Measurements from ENCODE around the gene TFEB.

DNA sequence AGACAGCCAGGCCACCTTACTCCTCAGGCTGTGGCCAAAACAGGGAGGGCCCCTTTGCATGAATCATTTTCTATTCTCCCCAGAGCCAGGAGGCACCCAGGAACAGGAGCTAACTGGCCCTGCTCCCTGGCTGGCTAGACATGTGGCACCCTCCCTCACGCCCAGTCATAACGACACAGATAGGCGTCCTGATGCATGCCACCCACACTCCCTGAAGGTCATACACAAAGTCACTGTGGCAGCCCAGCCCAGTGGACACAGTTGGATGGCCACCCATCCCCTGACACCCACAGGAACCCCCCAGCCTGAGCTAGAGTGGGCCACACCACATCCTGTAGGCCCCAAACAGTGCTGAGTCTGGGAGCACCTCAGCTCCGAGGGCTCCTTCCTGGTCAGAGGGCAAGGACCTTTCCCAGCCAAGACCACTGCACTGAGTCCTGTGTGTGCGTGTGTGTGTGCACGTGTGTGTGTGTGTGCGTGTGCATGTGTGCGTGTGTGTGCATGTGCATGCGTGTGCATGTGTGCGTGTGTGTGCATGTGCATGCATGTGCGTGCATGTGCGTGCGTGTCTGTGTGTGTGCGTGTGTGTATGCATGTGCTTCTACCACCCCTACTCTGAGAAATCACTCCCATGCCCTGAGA is 21.6 kb downstream of the TFEB start:
- TF ChIP-seq POLR2AphosphoS5 (IDR thresholded peaks at IDR 0.05; ENCODE audit: low read depth), result no peak
- TF ChIP-seq, protein P1, sequence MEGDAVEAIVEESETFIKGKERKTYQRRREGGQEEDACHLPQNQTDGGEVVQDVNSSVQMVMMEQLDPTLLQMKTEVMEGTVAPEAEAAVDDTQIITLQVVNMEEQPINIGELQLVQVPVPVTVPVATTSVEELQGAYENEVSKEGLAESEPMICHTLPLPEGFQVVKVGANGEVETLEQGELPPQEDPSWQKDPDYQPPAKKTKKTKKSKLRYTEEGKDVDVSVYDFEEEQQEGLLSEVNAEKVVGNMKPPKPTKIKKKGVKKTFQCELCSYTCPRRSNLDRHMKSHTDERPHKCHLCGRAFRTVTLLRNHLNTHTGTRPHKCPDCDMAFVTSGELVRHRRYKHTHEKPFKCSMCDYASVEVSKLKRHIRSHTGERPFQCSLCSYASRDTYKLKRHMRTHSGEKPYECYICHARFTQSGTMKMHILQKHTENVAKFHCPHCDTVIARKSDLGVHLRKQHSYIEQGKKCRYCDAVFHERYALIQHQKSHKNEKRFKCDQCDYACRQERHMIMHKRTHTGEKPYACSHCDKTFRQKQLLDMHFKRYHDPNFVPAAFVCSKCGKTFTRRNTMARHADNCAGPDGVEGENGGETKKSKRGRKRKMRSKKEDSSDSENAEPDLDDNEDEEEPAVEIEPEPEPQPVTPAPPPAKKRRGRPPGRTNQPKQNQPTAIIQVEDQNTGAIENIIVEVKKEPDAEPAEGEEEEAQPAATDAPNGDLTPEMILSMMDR (IDR thresholded peaks at IDR 0.05; ENCODE audit: insufficient read depth, low read length), result no peak
- TF ChIP-seq, protein P2, sequence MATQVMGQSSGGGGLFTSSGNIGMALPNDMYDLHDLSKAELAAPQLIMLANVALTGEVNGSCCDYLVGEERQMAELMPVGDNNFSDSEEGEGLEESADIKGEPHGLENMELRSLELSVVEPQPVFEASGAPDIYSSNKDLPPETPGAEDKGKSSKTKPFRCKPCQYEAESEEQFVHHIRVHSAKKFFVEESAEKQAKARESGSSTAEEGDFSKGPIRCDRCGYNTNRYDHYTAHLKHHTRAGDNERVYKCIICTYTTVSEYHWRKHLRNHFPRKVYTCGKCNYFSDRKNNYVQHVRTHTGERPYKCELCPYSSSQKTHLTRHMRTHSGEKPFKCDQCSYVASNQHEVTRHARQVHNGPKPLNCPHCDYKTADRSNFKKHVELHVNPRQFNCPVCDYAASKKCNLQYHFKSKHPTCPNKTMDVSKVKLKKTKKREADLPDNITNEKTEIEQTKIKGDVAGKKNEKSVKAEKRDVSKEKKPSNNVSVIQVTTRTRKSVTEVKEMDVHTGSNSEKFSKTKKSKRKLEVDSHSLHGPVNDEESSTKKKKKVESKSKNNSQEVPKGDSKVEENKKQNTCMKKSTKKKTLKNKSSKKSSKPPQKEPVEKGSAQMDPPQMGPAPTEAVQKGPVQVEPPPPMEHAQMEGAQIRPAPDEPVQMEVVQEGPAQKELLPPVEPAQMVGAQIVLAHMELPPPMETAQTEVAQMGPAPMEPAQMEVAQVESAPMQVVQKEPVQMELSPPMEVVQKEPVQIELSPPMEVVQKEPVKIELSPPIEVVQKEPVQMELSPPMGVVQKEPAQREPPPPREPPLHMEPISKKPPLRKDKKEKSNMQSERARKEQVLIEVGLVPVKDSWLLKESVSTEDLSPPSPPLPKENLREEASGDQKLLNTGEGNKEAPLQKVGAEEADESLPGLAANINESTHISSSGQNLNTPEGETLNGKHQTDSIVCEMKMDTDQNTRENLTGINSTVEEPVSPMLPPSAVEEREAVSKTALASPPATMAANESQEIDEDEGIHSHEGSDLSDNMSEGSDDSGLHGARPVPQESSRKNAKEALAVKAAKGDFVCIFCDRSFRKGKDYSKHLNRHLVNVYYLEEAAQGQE (IDR thresholded peaks at IDR 0.05; ENCODE audit: insufficient replicate concordance, low read depth), result no peak
- no peak for TF ChIP-seq SPI1 (IDR thresholded peaks at IDR 0.05; ENCODE audit: borderline replicate concordance, low read depth)
- TF ChIP-seq GABPA (IDR thresholded peaks at IDR 0.05; ENCODE audit: low read depth), result no peak
